ENCODE data around the gene NEDD8.

DNA sequence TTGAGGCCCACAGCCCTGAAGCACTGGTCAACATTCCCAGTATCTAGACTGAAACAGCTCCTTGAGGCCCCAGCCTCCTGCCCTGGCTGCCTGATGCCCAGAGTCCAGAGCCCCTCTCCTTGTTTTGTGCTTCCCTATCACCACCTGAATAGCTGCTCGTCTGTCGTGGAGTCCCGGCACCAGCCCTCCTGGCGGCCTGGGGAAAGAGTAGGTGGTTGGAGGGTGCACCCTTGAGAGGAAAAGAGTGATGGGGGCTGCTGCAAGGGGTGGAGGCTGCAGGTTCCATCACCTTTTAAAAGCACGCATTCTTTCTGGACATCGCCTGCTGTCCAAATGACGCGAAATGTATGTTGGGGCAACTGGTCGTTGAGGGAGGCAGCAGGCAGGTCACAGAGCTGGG lies 36.1 kb upstream of the NEDD8 start:
- TF ChIP-seq, protein P1, sequence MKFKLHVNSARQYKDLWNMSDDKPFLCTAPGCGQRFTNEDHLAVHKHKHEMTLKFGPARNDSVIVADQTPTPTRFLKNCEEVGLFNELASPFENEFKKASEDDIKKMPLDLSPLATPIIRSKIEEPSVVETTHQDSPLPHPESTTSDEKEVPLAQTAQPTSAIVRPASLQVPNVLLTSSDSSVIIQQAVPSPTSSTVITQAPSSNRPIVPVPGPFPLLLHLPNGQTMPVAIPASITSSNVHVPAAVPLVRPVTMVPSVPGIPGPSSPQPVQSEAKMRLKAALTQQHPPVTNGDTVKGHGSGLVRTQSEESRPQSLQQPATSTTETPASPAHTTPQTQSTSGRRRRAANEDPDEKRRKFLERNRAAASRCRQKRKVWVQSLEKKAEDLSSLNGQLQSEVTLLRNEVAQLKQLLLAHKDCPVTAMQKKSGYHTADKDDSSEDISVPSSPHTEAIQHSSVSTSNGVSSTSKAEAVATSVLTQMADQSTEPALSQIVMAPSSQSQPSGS (tag by site-specific recombination; IDR thresholded peaks at IDR 0.05; ENCODE audit: low read depth), result no peak
- no peak for TF ChIP-seq ZNF76 (tag by site-specific recombination; IDR thresholded peaks at IDR 0.05; ENCODE audit: borderline replicate concordance, low read depth)
- TF ChIP-seq, protein P2, sequence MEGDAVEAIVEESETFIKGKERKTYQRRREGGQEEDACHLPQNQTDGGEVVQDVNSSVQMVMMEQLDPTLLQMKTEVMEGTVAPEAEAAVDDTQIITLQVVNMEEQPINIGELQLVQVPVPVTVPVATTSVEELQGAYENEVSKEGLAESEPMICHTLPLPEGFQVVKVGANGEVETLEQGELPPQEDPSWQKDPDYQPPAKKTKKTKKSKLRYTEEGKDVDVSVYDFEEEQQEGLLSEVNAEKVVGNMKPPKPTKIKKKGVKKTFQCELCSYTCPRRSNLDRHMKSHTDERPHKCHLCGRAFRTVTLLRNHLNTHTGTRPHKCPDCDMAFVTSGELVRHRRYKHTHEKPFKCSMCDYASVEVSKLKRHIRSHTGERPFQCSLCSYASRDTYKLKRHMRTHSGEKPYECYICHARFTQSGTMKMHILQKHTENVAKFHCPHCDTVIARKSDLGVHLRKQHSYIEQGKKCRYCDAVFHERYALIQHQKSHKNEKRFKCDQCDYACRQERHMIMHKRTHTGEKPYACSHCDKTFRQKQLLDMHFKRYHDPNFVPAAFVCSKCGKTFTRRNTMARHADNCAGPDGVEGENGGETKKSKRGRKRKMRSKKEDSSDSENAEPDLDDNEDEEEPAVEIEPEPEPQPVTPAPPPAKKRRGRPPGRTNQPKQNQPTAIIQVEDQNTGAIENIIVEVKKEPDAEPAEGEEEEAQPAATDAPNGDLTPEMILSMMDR (tag by site-specific recombination; IDR thresholded peaks at IDR 0.05), result no peak
- TF ChIP-seq, protein P3, sequence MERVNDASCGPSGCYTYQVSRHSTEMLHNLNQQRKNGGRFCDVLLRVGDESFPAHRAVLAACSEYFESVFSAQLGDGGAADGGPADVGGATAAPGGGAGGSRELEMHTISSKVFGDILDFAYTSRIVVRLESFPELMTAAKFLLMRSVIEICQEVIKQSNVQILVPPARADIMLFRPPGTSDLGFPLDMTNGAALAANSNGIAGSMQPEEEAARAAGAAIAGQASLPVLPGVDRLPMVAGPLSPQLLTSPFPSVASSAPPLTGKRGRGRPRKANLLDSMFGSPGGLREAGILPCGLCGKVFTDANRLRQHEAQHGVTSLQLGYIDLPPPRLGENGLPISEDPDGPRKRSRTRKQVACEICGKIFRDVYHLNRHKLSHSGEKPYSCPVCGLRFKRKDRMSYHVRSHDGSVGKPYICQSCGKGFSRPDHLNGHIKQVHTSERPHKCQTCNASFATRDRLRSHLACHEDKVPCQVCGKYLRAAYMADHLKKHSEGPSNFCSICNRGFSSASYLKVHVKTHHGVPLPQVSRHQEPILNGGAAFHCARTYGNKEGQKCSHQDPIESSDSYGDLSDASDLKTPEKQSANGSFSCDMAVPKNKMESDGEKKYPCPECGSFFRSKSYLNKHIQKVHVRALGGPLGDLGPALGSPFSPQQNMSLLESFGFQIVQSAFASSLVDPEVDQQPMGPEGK (tag by site-specific recombination; IDR thresholded peaks at IDR 0.05), result no peak
- no peak for TF ChIP-seq ZNF133 (tag by site-specific recombination; IDR thresholded peaks at IDR 0.05)
- no peak for TF ChIP-seq WT1 (tag by site-specific recombination; IDR thresholded peaks at IDR 0.05)
- TF ChIP-seq, protein P4, sequence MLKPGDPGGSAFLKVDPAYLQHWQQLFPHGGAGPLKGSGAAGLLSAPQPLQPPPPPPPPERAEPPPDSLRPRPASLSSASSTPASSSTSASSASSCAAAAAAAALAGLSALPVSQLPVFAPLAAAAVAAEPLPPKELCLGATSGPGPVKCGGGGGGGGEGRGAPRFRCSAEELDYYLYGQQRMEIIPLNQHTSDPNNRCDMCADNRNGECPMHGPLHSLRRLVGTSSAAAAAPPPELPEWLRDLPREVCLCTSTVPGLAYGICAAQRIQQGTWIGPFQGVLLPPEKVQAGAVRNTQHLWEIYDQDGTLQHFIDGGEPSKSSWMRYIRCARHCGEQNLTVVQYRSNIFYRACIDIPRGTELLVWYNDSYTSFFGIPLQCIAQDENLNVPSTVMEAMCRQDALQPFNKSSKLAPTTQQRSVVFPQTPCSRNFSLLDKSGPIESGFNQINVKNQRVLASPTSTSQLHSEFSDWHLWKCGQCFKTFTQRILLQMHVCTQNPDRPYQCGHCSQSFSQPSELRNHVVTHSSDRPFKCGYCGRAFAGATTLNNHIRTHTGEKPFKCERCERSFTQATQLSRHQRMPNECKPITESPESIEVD (tag by site-specific recombination; IDR thresholded peaks at IDR 0.05), result no peak
- TF ChIP-seq, protein P5, sequence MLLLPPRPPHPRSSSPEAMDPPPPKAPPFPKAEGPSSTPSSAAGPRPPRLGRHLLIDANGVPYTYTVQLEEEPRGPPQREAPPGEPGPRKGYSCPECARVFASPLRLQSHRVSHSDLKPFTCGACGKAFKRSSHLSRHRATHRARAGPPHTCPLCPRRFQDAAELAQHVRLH (tag by site-specific recombination; IDR thresholded peaks at IDR 0.05), result no peak
- TF ChIP-seq ZNF843 (tag by site-specific recombination; IDR thresholded peaks at IDR 0.05), result no peak
- TF ChIP-seq, protein P6, sequence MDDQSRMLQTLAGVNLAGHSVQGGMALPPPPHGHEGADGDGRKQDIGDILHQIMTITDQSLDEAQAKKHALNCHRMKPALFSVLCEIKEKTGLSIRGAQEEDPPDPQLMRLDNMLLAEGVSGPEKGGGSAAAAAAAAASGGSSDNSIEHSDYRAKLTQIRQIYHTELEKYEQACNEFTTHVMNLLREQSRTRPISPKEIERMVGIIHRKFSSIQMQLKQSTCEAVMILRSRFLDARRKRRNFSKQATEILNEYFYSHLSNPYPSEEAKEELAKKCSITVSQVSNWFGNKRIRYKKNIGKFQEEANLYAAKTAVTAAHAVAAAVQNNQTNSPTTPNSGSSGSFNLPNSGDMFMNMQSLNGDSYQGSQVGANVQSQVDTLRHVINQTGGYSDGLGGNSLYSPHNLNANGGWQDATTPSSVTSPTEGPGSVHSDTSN (CRISPR knock-in tag; IDR thresholded peaks at IDR 0.05), result no peak
- no peak for TF ChIP-seq BCL11B (tag by site-specific recombination; IDR thresholded peaks at IDR 0.05; ENCODE audit: low read depth)
- no peak for TF ChIP-seq ZNF664 (tag by site-specific recombination; IDR thresholded peaks at IDR 0.05)
- TF ChIP-seq ZNF629 (tag by site-specific recombination; IDR thresholded peaks at IDR 0.05), result no peak

All from HEK293 (cell line).